ENCODE measurements around the gene UNC45B. TPM values are rescaled to one million over a fixed set of nuclear protein-coding genes. Genes with fewer than 3 reads are reported as not detected.
A peak's percentile ranks its signal among the peaks of the same experiment; 100 is the strongest.
"Not testable (repeated sequence)": the region's sequence is repeated elsewhere in the genome, so short reads cannot be mapped to it uniquely, and the experiment has no call there.

The UNC45B gene, protein sequence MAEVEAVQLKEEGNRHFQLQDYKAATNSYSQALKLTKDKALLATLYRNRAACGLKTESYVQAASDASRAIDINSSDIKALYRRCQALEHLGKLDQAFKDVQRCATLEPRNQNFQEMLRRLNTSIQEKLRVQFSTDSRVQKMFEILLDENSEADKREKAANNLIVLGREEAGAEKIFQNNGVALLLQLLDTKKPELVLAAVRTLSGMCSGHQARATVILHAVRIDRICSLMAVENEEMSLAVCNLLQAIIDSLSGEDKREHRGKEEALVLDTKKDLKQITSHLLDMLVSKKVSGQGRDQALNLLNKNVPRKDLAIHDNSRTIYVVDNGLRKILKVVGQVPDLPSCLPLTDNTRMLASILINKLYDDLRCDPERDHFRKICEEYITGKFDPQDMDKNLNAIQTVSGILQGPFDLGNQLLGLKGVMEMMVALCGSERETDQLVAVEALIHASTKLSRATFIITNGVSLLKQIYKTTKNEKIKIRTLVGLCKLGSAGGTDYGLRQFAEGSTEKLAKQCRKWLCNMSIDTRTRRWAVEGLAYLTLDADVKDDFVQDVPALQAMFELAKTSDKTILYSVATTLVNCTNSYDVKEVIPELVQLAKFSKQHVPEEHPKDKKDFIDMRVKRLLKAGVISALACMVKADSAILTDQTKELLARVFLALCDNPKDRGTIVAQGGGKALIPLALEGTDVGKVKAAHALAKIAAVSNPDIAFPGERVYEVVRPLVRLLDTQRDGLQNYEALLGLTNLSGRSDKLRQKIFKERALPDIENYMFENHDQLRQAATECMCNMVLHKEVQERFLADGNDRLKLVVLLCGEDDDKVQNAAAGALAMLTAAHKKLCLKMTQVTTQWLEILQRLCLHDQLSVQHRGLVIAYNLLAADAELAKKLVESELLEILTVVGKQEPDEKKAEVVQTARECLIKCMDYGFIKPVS
- under 1 TPM; 0.10 TPM for total RNA-seq

- H3K4me3 Mint-ChIP-seq = no peak within 1 kb of the TSS
- no peak within 1 kb of the TSS for H3K27ac Mint-ChIP-seq
- no peaks in the 10 kb centered on the region for H3K36me3 Mint-ChIP-seq (ENCODE audit: low read depth)
- H3K9me3 Mint-ChIP-seq = no peaks in the 10 kb centered on the region
- POLR2A ChIA-PET = no interaction called here
- H3K27me3 Mint-ChIP-seq = no peaks in the 10 kb centered on the region
- CTCF ChIA-PET = interaction anchor here (1.1 to 1.9 kb wide), 3 partner anchors 9 to 17 kb away, joined by 3 to 4 read pairs (median 4); no protein-coding TSS in a partner anchor
- peaks cover 8% of the 10 kb centered on the region for H3K4me1 Mint-ChIP-seq
- no peak for DNase-seq
These were observed at the start of gene UNC45B for GRCh38 chr17:35147375-35147905. Gene UNC45B, plus strand, starts transcription at chr17:35147817. Its CDS starts 447 bp downstream, at chr17:35148264.

- peaks cover 37% of the 10 kb centered on the region for H3K36me3 Mint-ChIP-seq (ENCODE audit: low read depth)
- no peak overlapping the region for H3K27ac Mint-ChIP-seq
- no peaks in the 10 kb centered on the region for H3K9me3 Mint-ChIP-seq
- peaks cover 4% of the 10 kb centered on the region for H3K4me1 Mint-ChIP-seq
- ChIA-PET POLR2A (no interaction called here), CTCF (no interaction called here)
- no peak overlapping the region for H3K4me3 Mint-ChIP-seq
- no peaks in the 10 kb centered on the region for H3K27me3 Mint-ChIP-seq
- no peak for DNase-seq
These were observed 47.7 kb upstream of the UNC45B start for GRCh38 chr17:35099908-35100307.

DNA sequence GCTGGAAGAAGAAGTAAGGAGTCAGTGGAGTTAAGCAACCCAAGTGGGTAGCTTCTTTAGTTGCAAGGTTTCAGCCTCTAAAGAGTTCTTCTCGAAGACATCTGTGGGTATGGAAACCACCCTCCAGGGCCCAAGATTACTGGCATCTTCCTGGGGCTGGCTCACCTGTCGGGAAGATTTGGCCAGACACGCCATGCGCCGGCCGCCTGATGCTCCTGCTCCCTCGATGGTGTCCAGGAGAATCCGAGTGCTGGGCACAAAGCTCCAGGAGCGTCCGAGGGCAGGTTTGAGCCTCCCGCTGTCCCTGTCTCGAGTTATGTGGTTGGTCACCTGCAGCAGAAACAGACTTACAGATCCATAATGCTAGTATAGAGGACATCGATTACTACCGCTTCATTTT is 46.6 kb upstream of the UNC45B start:
- DNase-seq = no peak
- H3K4me3 Mint-ChIP-seq = no peak overlapping the region
- peaks cover 4% of the 10 kb centered on the region for H3K4me1 Mint-ChIP-seq
- H3K36me3 Mint-ChIP-seq (ENCODE audit: low read depth) = peaks cover 43% of the 10 kb centered on the region
- H3K27ac Mint-ChIP-seq = no peak overlapping the region
- CTCF ChIA-PET = no interaction called here
- no peaks in the 10 kb centered on the region for H3K27me3 Mint-ChIP-seq
- H3K9me3 Mint-ChIP-seq = no peaks in the 10 kb centered on the region
- POLR2A ChIA-PET = no interaction called here

GRCh38 chr17:35101725-35102124 is 45.9 kb upstream of the UNC45B start:
- POLR2A ChIA-PET = no interaction called here
- no peak for DNase-seq
- H3K4me1 Mint-ChIP-seq = peaks cover 4% of the 10 kb centered on the region
- H3K36me3 Mint-ChIP-seq (ENCODE audit: low read depth) = peaks cover 50% of the 10 kb centered on the region
- H3K27ac Mint-ChIP-seq = no peak overlapping the region
- H3K4me3 Mint-ChIP-seq = no peak overlapping the region
- H3K9me3 Mint-ChIP-seq = no peaks in the 10 kb centered on the region
- CTCF ChIA-PET = interaction anchor here (0.8 to 2.1 kb wide), 3 partner anchors 10 to 17 kb away, joined by 3 to 6 read pairs (median 3); no protein-coding TSS in a partner anchor
- no peaks in the 10 kb centered on the region for H3K27me3 Mint-ChIP-seq

GRCh38 chr17:35103271-35103670 is 44.3 kb upstream of the UNC45B start:
- Mint-ChIP-seq H3K4me3 (no peak overlapping the region), H3K27me3 (no peaks in the 10 kb centered on the region), H3K4me1 (peaks cover 2% of the 10 kb centered on the region), H3K27ac (no peak overlapping the region), H3K9me3 (no peaks in the 10 kb centered on the region), H3K36me3 (ENCODE audit: low read depth) (peaks cover 48% of the 10 kb centered on the region)
- CTCF ChIA-PET = interaction anchor here (1.0 to 2.1 kb wide), 3 partner anchors 13 to 109 kb away, joined by 3 to 9 read pairs (median 6); no protein-coding TSS in a partner anchor
- no peak for DNase-seq
- POLR2A ChIA-PET = no interaction called here

- Mint-ChIP-seq H3K4me3 (no peak overlapping the region), H3K27me3 (no peaks in the 10 kb centered on the region), H3K36me3 (ENCODE audit: low read depth) (peaks cover 39% of the 10 kb centered on the region), H3K27ac (no peak overlapping the region), H3K4me1 (peaks cover 4% of the 10 kb centered on the region), H3K9me3 (no peaks in the 10 kb centered on the region)
- ChIA-PET POLR2A (no interaction called here), CTCF (interaction anchor here (0.5 to 2.4 kb wide), 3 partner anchors 12 to 18 kb away, joined by 3 to 6 read pairs (median 3); no protein-coding TSS in a partner anchor)
- DNase-seq = no peak
These were observed 42.7 kb upstream of the UNC45B start for GRCh38 chr17:35104844-35105450.

- POLR2A ChIA-PET = not testable (repeated sequence)
- H3K36me3 Mint-ChIP-seq (ENCODE audit: low read depth) = peaks cover 22% of the 10 kb centered on the region
- CTCF ChIA-PET = interaction anchor here (1.1 to 2.2 kb wide), 4 partner anchors 15 to 122 kb away, joined by 3 to 8 read pairs (median 4); no protein-coding TSS in a partner anchor
These were observed 36.8 kb upstream of the UNC45B start for GRCh38 chr17:35110791-35111190.

GRCh38 chr17:35116845-35117244 is 30.8 kb upstream of the UNC45B start:
- Mint-ChIP-seq H3K36me3 (ENCODE audit: low read depth) (peaks cover 27% of the 10 kb centered on the region), H3K27ac (no peak overlapping the region), H3K9me3 (no peaks in the 10 kb centered on the region), H3K27me3 (no peaks in the 10 kb centered on the region), H3K4me3 (no peak overlapping the region), H3K4me1 (peaks cover 37% of the 10 kb centered on the region)
- ChIA-PET CTCF (interaction anchor here (1.6 to 3.5 kb wide), 3 partner anchors 10 to 27 kb away, joined by 6 to 16 read pairs (median 6); no protein-coding TSS in a partner anchor), POLR2A (no interaction called here)
- DNase-seq = no peak

More at GRCh38 chr17:35110791-35111190, 36.8 kb upstream of the UNC45B start:
- not testable (repeated sequence) for H3K27ac Mint-ChIP-seq, H3K4me1 Mint-ChIP-seq, H3K4me3 Mint-ChIP-seq, H3K9me3 Mint-ChIP-seq, H3K27me3 Mint-ChIP-seq, DNase-seq

DNA sequence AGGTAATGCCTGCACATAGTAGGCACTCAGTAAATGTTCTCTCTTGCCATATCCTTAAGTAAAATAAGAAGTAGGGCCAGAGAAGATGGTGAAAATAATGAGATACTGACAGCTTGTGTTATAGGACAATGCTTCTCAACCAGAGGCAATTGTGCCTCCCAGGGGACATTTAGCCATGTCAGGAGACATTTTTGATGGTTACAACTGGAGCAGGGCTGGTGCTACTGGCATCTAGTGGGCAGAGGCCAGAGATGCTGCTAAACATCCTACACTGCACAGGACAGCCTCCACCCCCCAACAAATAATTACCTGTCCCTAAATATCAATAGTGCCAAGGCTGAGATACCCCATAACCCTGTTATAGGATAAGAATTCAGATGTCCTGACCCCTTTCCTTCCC is 29.6 kb upstream of the UNC45B start:
- ChIA-PET POLR2A (no interaction called here), CTCF (interaction anchor here (0.6 to 3.5 kb wide), 10 partner anchors 13 to 575 kb away, joined by 3 to 20 read pairs (median 4); no protein-coding TSS in a partner anchor)
- no peaks in the 10 kb centered on the region for H3K27me3 Mint-ChIP-seq
- peak overlapping the region; percentile 90 for H3K4me3 Mint-ChIP-seq
- peak; percentile 53 for DNase-seq
- peak overlapping the region; percentile 92 for H3K27ac Mint-ChIP-seq
- no peaks in the 10 kb centered on the region for H3K9me3 Mint-ChIP-seq
- H3K4me1 Mint-ChIP-seq = peaks cover 37% of the 10 kb centered on the region
- H3K36me3 Mint-ChIP-seq (ENCODE audit: low read depth) = peaks cover 27% of the 10 kb centered on the region

GRCh38 chr17:35119370-35120165 is 28.0 kb upstream of the UNC45B start, which contains the start of gene RAD51D:
Gene RAD51D, minus strand, starts transcription at chr17:35119860. Its CDS starts 247 bp downstream, at chr17:35119613.
- CTCF ChIA-PET = interaction anchor here (0.6 to 3.5 kb wide), 31 partner anchors 9 to 704 kb away, joined by 3 to 20 read pairs (median 4); partner anchors contain the start of gene LIG3
- Mint-ChIP-seq H3K4me1 (peaks cover 37% of the 10 kb centered on the region), H3K4me3 (peak within 1 kb of the TSS; percentile 90)

GRCh38 chr17:35121315-35121714 is 26.3 kb upstream of the UNC45B start, which contains the start of gene FNDC8:
Gene FNDC8, plus strand, starts transcription at chr17:35121615. Its CDS starts 79 bp downstream, at chr17:35121694.
- H3K27ac Mint-ChIP-seq = no peak within 1 kb of the TSS
- H3K27me3 Mint-ChIP-seq = no peaks in the 10 kb centered on the region
- H3K4me3 Mint-ChIP-seq = peak within 1 kb of the TSS; percentile 27
- peaks cover 27% of the 10 kb centered on the region for H3K4me1 Mint-ChIP-seq
- no peak for DNase-seq
- POLR2A ChIA-PET = no interaction called here
- H3K36me3 Mint-ChIP-seq (ENCODE audit: low read depth) = peaks cover 14% of the 10 kb centered on the region
- H3K9me3 Mint-ChIP-seq = no peaks in the 10 kb centered on the region
- CTCF ChIA-PET = interaction anchor here (0.9 to 3.3 kb wide), 3 partner anchors 99 to 579 kb away, joined by 3 to 15 read pairs (median 6); no protein-coding TSS in a partner anchor

More at GRCh38 chr17:35119370-35120165, 28.0 kb upstream of the UNC45B start, which contains the start of gene RAD51D:
- H3K27me3 Mint-ChIP-seq = no peaks in the 10 kb centered on the region
- no peaks in the 10 kb centered on the region for H3K9me3 Mint-ChIP-seq
- H3K36me3 Mint-ChIP-seq (ENCODE audit: low read depth) = peaks cover 27% of the 10 kb centered on the region
- peak; percentile 81 for DNase-seq
- POLR2A ChIA-PET = interaction anchor here (0.6 to 0.7 kb wide), 2 partner anchors 107 to 294 kb away, joined by 3 to 4 read pairs; no protein-coding TSS in a partner anchor
- H3K27ac Mint-ChIP-seq = peak within 1 kb of the TSS; percentile 97
